Choroid plexus epithelial cell (primary cell): Measurements from ENCODE around the gene KIF3B.
"Not testable (repeated sequence)": the region's sequence is repeated elsewhere in the genome, so short reads cannot be mapped to it uniquely, and the experiment has no call there.

Source experiments
- DNase-seq: peaks from one replicate; pipeline ENCODE4 v3.0.0-alpha.2; 2010; ENCODE audit warnings: low read depth
- H3K4me3 ChIP-seq: 2 replicates; pipeline ENCODE4 v1.5.1; 2011; ENCODE audit warnings: low read depth, mild to moderate bottlenecking, control low read depth, low read length, moderate library complexity
- TF ChIP-seq, protein P1 (sequence below): conservative IDR thresholded peaks from 2 replicates; pipeline ENCODE4 v1.5.1; 2011; ENCODE audit warnings: low read depth, mild to moderate bottlenecking, control low read depth, inconsistent platforms, low read length, moderate library complexity

The KIF3B gene

DNA sequence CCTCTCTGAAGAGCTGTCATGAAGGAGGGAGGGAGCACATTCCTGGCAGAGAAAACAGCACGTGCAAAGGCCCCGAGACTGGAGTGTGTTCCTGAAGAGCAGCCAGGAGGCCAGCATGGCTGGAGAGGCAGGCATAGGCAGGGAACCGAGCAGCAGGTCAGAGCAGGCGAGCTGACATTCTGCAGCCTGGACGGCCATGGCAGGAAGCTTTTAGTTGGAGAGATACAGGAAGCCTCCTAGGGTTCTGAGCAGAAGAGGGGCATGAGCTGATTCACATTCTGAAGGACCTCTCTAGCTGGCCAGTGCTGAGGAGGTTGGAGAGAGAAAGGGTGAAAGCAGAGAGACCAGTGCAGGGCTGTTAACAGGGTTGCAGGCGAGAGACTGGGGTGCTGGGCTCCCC, 40.0 kb upstream of the KIF3B start:
- no peak overlapping the region for H3K4me3 ChIP-seq
- no peak for DNase-seq
- TF ChIP-seq, protein P1, sequence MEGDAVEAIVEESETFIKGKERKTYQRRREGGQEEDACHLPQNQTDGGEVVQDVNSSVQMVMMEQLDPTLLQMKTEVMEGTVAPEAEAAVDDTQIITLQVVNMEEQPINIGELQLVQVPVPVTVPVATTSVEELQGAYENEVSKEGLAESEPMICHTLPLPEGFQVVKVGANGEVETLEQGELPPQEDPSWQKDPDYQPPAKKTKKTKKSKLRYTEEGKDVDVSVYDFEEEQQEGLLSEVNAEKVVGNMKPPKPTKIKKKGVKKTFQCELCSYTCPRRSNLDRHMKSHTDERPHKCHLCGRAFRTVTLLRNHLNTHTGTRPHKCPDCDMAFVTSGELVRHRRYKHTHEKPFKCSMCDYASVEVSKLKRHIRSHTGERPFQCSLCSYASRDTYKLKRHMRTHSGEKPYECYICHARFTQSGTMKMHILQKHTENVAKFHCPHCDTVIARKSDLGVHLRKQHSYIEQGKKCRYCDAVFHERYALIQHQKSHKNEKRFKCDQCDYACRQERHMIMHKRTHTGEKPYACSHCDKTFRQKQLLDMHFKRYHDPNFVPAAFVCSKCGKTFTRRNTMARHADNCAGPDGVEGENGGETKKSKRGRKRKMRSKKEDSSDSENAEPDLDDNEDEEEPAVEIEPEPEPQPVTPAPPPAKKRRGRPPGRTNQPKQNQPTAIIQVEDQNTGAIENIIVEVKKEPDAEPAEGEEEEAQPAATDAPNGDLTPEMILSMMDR, result no peak

DNA sequence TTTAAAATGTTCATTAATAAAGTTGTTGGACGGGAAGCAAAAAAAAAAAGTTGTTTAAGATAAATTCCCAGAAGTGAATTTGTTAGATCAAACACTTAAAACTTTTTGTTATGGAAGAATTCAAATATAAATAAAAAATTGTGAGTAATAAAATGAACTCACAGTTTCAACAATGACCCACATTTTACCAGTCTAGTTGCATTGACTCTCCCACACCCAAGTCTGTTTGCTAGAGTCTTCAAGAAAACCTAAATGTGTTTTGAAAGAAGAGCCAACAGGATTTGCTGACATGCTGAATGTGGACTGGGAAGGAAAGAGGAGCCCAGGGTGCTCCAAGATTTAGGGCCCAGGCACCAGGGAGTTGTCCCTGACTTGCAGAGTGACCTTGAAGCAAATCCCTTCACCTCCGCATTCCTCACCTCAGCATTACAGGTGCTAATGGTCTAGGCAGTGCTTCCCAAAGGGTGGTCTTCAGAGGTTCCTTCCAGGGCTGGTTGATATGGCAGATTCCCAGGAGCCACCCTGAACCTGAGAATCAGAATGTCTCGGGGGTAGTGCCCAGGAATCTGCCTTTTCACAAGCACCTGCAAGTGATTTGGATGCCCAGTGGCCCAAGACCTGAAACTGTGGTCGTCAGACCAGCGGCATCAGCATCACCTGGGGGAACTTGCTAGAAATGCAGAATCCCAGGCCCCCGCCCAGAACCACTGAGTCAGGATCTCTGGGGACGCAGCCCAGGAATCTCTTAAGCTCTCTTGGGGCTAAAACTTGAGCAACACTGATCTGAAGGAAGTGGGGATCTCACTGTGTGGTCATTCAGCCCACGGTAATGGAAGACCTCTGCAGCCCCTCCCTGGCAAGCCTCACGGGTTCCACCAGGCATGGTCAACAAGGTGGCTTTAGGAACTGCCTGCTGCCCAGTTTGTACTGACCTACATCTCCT, 38.7 kb upstream of the KIF3B start:
- TF ChIP-seq, protein P1, result no peak
- no peak for DNase-seq
- H3K4me3 ChIP-seq, result no peak overlapping the region

DNA sequence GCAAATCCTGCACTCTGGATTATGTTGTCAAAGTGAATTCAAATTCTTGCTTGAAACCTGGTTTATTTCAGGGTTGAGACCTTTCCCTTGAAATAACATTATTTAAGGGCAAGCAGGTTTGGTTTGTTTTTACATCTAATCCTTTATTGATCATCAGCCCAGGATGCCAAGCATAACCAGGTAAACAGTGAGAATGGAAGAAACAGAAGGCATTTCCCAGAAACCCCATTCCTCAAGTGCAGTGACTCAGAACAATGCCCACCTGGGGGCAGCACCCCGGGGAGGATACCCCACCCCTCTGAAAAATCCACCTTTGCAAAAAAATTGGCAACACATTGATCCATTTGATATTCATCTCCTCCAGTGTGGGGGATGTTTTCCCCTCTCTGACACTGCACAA, 37.2 kb upstream of the KIF3B start:
- TF ChIP-seq, protein P1, result peak; percentile 16
- DNase-seq, result no peak
- no peak overlapping the region for H3K4me3 ChIP-seq

DNA sequence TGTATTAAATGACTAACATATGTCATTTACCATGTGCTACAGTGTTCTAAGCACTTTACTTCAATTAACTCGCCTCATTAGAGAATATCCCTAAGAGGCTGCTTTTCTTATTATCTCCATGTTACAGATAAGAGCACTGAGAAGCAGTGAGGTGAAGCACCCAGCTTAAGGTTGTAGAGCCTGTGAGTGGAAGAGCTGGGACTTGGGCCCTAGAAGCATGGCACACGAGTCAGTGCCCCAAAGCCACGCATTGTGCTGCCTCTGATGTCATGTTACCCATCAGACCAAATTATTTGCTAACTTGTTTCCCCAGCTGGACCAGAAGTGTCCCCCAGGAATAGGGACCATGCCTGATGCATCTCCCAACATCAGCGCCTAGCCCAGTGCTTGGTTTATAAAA, 35.6 kb upstream of the KIF3B start:
- DNase-seq, result no peak
- no peak overlapping the region for H3K4me3 ChIP-seq
- TF ChIP-seq, protein P1, result no peak

DNA sequence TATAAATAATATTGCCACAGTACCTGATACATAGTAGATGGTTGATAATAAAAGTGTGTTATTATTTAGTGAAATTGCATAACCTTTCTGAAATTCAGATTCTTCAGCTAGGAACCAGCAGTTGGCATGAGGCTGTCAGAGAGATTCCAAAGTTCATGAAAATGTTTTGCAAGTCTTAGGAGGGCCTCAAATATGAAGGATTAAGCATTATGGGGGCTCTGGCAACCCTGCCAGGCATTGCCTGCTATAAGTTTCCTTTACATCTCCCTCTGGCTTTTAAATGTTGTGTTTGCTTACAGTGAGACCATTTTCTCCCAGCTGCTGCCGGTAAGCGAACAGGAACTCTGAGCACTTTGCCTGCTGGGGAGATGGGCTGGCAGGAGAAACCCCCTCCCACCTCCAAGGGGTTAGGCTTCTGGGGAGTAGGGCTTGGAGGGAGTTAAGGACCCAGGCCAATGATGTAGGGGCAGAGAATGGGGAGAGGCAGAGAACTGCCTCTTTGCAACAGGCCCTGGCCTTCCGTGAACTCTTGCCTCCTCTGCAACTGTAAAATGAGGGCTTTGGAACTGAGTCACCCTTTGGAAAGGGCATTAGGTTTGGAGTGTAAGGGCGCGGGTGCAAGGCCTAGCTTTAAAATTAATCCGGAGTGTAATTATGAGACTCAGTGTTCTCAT, 33.2 kb upstream of the KIF3B start:
- TF ChIP-seq, protein P1, result no peak
- DNase-seq, result no peak
- no peak overlapping the region for H3K4me3 ChIP-seq

DNA sequence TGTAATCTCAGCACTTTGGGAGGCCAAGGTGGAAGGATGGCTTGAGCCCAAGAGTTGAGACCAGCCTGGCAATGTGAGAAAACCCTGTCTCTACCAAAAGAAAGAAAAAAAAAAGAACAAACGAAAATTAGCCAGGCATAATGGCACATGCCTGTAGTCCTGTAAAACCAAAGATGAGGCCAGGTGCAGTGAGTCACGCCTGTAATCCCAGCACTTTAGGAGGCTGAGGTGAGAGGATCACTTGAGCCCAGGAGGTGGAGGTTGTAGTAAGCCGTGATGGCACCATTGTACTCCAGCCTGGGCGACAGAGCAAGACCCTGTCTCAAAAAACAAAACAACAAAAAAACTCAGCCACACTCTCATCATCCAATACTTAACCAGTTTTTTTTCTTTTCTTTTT, 32.5 kb upstream of the KIF3B start:
- TF ChIP-seq, protein P1, result no peak
- DNase-seq, result no peak

DNA sequence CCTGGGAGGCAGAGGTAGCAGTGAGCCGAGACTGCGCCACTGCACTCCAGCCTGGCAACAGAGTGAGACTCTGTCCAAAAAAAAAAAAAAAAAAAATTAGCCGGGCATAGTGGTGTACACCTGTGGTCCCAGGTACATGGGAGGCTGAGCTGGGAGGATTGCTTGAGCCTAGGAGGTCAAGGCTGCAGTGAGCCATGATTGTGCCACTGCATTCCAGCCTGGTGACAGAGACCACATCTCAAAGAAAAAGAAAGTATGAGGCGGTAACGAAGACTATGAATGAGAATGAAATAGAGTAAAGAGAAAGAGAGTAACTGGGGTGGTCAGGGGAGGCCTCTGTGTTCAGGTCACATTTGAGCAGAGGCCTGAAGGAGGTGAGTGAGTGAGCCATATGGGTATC, 31.2 kb upstream of the KIF3B start:
- H3K4me3 ChIP-seq, DNase-seq: not testable (repeated sequence)

More for the DNA sequence above, 32.5 kb upstream of the KIF3B start:
- H3K4me3 ChIP-seq, result no peak overlapping the region
